OCI-LY7 (cell line): ENCODE measurements around the gene IFRD2.

Experiments used
- CTCF ChIP-seq: fragments of 200-600 bp; sonication (generic); conservative IDR thresholded peaks from 2 replicates; pipeline ENCODE4 v1.5.1; 2014; ENCODE audit warnings: mild to moderate bottlenecking, antibody characterized with exemption, low read length, moderate library complexity, mixed read lengths
- EZH2phosphoT487 ChIP-seq: fragments of 200-600 bp; sonication (generic); IDR thresholded peaks from 2 replicates; pipeline ENCODE4 v1.6.1; 2018; ENCODE audit warnings: low read depth, borderline replicate concordance, mild to moderate bottlenecking, mixed run types, antibody characterized with exemption, low read length, moderate library complexity, mixed read lengths

GRCh38 chr3:50299929-50300680 is 7.9 kb upstream of the IFRD2 start:
- TF ChIP-seq CTCF, result no peak
- no peak for TF ChIP-seq EZH2phosphoT487
